ENCODE results near the gene C1QL4. TPM values are rescaled to one million over a fixed set of nuclear protein-coding genes. Genes with fewer than 3 reads are reported as not detected.

C1QL4 gene
- total and polyA plus RNA-seq, 2 of the 8 experiments (the other 6 are each of a cell fraction or from before 2014, with no cell fraction given) = 0.28 to 0.63 TPM

DNA sequence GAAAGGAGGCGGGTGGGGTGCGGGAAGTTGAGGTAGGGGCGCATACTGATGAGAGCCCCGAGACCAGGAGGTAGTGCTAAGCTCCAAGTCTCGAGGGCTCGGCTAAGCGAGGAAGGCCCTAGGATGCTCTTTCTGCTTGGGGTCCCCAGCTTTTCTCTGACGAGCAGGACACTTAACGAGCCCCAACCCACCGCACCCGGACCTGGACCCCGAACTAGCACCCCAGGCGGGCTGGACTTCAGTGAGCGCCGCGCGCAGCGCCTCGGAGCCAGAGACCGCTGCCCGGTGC, 4.7 kb upstream of the C1QL4 start:
- Histone ChIP-seq H3K27me3 (replicated peaks in 1 of 4; ENCODE audit: control insufficient read depth in 3 of 4, extremely low read depth in 1 of 4, insufficient read depth in 3 of 4, low read length in 3 of 4) (peaks cover 80 to 99% (median 96%) of the 10 kb centered on the region in 4 experiments), H3K79me2 (ENCODE audit: control insufficient read depth in 1 of 2, insufficient read depth in 2 of 2, low read length in 2 of 2) (no peaks in the 10 kb centered on the region), H4K8ac (ENCODE audit: extremely low read depth, insufficient read depth, low read length) (no peak overlapping the region), H2AFZ (ENCODE audit: low read length) (0 out of 2 replicates have a peak overlapping the region, but pooled peaks have one; percentile 20), H3K23ac (ENCODE audit: insufficient read length) (no peak overlapping the region), H2BK120ac (replicated peaks; ENCODE audit: low read depth, low read length) (no peak overlapping the region), H3K9me3 (ENCODE audit: insufficient read depth in 2 of 2, low read depth in 1 of 2, low read length in 1 of 2) (no peaks in the 10 kb centered on the region), H3K18ac (ENCODE audit: extremely low read depth, low read length) (no peak overlapping the region; the same call in 1 of the 2 replicates), H3K23me2 (ENCODE audit: low read depth, low read length) (peaks cover 9% of the 10 kb centered on the region), H2BK12ac (ENCODE audit: low read depth, low read length) (no peak overlapping the region), H3K4me3 (ENCODE audit: extremely low read depth in 1 of 4, insufficient read depth in 2 of 4, low read depth in 3 of 4, low read length in 4 of 4) (peak overlapping the region; percentile 34 to 78 (median 67)), H3K4me2 (ENCODE audit: insufficient read depth in 1 of 2, low read depth in 2 of 2, low read length in 2 of 2) (peak overlapping the region; percentile 71 to 78), H4K5ac (ENCODE audit: insufficient read length, low read depth, low read length) (no peak overlapping the region), H2BK15ac (ENCODE audit: low read length) (0 out of 2 replicates have a peak overlapping the region, but pooled peaks have one; percentile 61), H3K4ac (replicated peaks; ENCODE audit: insufficient read length, low read depth, low read length) (no peak overlapping the region), H2AK5ac (ENCODE audit: low read depth, low read length) (no peak overlapping the region), H3K36me3 (ENCODE audit: control insufficient read depth in 2 of 4, insufficient read depth in 4 of 4, low read length in 3 of 4) (no peaks in the 10 kb centered on the region; a peak in 1 of 8 replicates), H3K27ac (ENCODE audit: low read depth, low read length) (no peak overlapping the region), H3K79me1 (ENCODE audit: low read depth, low read length) (no peaks in the 10 kb centered on the region), H2BK5ac (ENCODE audit: low read depth, low read length) (no peak overlapping the region), H3K9ac (replicated peaks in 1 of 4; ENCODE audit: extremely low read depth in 1 of 4, low read depth in 3 of 4, low read length in 3 of 4) (no peak overlapping the region), H4K91ac (replicated peaks; ENCODE audit: insufficient read length, low read length) (no peak overlapping the region), H2BK20ac (ENCODE audit: low read length) (no peak overlapping the region), H3K4me1 (replicated peaks in 1 of 4; ENCODE audit: control insufficient read depth in 3 of 4, insufficient read depth in 4 of 4, low read length in 3 of 4) (peaks cover 4 to 57% (median 39%) of the 10 kb centered on the region in 4 experiments), H3K14ac (ENCODE audit: insufficient read length) (no peak overlapping the region), H4K20me1 (replicated peaks in 1 of 2; ENCODE audit: control insufficient read depth in 1 of 2, insufficient read depth in 2 of 2, low read length in 2 of 2) (peaks cover 13% of the 10 kb centered on the region in 2 experiments), H3K56ac (replicated peaks; ENCODE audit: insufficient read length, low read depth, low read length) (no peak overlapping the region)
- TF ChIP-seq SUZ12 (IDR thresholded peaks at IDR 0.05; ENCODE audit: low read length) = peak; percentile 68
- no peak for TF ChIP-seq ZNF274 (IDR thresholded peaks at IDR 0.05; ENCODE audit: borderline replicate concordance, extremely low read depth, low read length)
- 9% methylated on average over 8 of the region's 21 CpGs; no CpG with 5 or more reads in 1 of the 2 experiments for WGBS, 2 experiments (ENCODE audit: extremely low coverage in 1 of 2, insufficient coverage in 1 of 2, insufficient read length in 1 of 2, insufficient replicate concordance in 2 of 2, low coverage in 1 of 2, low lambda C conversion rate in 2 of 2, missing lambda C conversion rate in 1 of 2)
- DNase-seq (ENCODE audit: low read depth in 1 of 2, low spot score in 2 of 2) = peak in 1 of 2 experiments; percentile 84
- FAIRE-seq = no peak
- ChIA-PET CTCF (ENCODE audit: partially characterized antibody) (interaction anchor here (0.6 to 4.0 kb wide), 40 partner anchors 10 to 400 kb away, joined by 3 to 147 read pairs (median 5); partner anchors contain the start of genes PRPH, SPATS2, TMBIM6 and TROAP), POLR2A (ENCODE audit: partially characterized antibody) (interaction anchor here (1.1 to 4.0 kb wide), 9 partner anchors 8 to 211 kb away, joined by 3 to 31 read pairs (median 5); partner anchors contain the start of genes PRPH, TROAP and TUBA1B)

Measured in H1 (cell line).